Coronary artery (tissue), 2 donors: Measurements from ENCODE around the gene MARCO.

Source experiments
- DNase-seq: peaks from one replicate; pipeline ENCODE4 v3.0.0-alpha.2; 2017; ENCODE audit warnings: low spot score
- H3K27ac ChIP-seq, 2 donors: fragments of 200-600 bp; sonication (generic); one replicate each; pipeline ENCODE4 v1.5.1; 2016 to 2019
- H3K4me3 ChIP-seq: fragments of 200-600 bp; sonication (generic); 2 replicates; pipeline ENCODE4 v1.5.1; 2016; ENCODE audit warnings: mild to moderate bottlenecking, moderate library complexity
- CTCF ChIP-seq: fragments of 200-600 bp; sonication (generic); IDR thresholded peaks from one replicate; pipeline ENCODE4 v1.5.1; 2019; ENCODE audit warnings: antibody characterized with exemption

The MARCO gene

GRCh38 chr2:118942031-118942430, at the start of gene MARCO:
Gene MARCO (plus strand): TSS chr2:118942194. CDS start chr2:118942301, 107 bp downstream.
- no peak within 1 kb of the TSS for H3K4me3 ChIP-seq
- TF ChIP-seq CTCF, result no peak
- no peak for DNase-seq
- H3K27ac ChIP-seq, result peak within 1 kb of the TSS in 1 of 2 donors; percentile 35

GRCh38 chr2:118893100-118893499, 48.9 kb upstream of the MARCO start:
- TF ChIP-seq CTCF, result no peak
- no peak overlapping the region for H3K27ac ChIP-seq
- H3K4me3 ChIP-seq, result no peak overlapping the region
- DNase-seq, result peak; percentile 29

GRCh38 chr2:118902266-118903028, 39.5 kb upstream of the MARCO start:
- no peak overlapping the region for H3K27ac ChIP-seq
- TF ChIP-seq CTCF, result no peak
- no peak overlapping the region for H3K4me3 ChIP-seq
- peak; percentile 28 for DNase-seq

GRCh38 chr2:118903029-118903351, 39.0 kb upstream of the MARCO start:
- DNase-seq, result peak; percentile 19
- no peak for TF ChIP-seq CTCF
- Histone ChIP-seq H3K4me3 (no peak overlapping the region), H3K27ac (peak overlapping the region in 1 of 2 donors; percentile 45)

- no peak overlapping the region for H3K27ac ChIP-seq
- peak; percentile 65 for DNase-seq
- TF ChIP-seq CTCF, result no peak
- H3K4me3 ChIP-seq, result no peak overlapping the region
Observed at GRCh38 chr2:118903551-118904479, 38.2 kb upstream of the MARCO start.

- no peak overlapping the region for H3K27ac ChIP-seq
- peak; percentile 17 for DNase-seq
- no peak overlapping the region for H3K4me3 ChIP-seq
- no peak for TF ChIP-seq CTCF
Observed at GRCh38 chr2:118905206-118905605, 36.8 kb upstream of the MARCO start.
